ENCODE measurements around the gene LRP1B.

Gene LRP1B

GRCh38 chr2:141437521-141437920, 693.3 kb downstream of the LRP1B start:
- DNase-seq (ENCODE audit: low spot score), result no peak

- DNase-seq (ENCODE audit: low spot score), result no peak
These were observed 707.7 kb downstream of the LRP1B start for GRCh38 chr2:141423124-141423523.

GRCh38 chr2:141417246-141417797, 713.5 kb downstream of the LRP1B start:
- DNase-seq (ENCODE audit: low spot score), result no peak

GRCh38 chr2:141411419-141411818, 719.4 kb downstream of the LRP1B start:
- DNase-seq (ENCODE audit: low spot score), result no peak

GRCh38 chr2:141399270-141399669, 731.5 kb downstream of the LRP1B start:
- DNase-seq (ENCODE audit: low spot score), result peak; percentile 16

- no peak for DNase-seq (ENCODE audit: low spot score)
These were observed 737.6 kb downstream of the LRP1B start for GRCh38 chr2:141393214-141393545.

- no peak for DNase-seq (ENCODE audit: low spot score)
These were observed 738.2 kb downstream of the LRP1B start for GRCh38 chr2:141392517-141393213.

- no peak for DNase-seq (ENCODE audit: low spot score)
These were observed 744.6 kb downstream of the LRP1B start for GRCh38 chr2:141386168-141386567.

- no peak for DNase-seq (ENCODE audit: low spot score)
These were observed 746.1 kb downstream of the LRP1B start for GRCh38 chr2:141384676-141385075.

GRCh38 chr2:141381946-141382345, 748.9 kb downstream of the LRP1B start:
- DNase-seq (ENCODE audit: low spot score), result no peak

- DNase-seq (ENCODE audit: low spot score), result no peak
These were observed 750.5 kb downstream of the LRP1B start for GRCh38 chr2:141380008-141380979.

- DNase-seq (ENCODE audit: low spot score), result no peak
These were observed 766.0 kb downstream of the LRP1B start for GRCh38 chr2:141364821-141365220.

GRCh38 chr2:141362311-141362710, 768.5 kb downstream of the LRP1B start:
- no peak for DNase-seq (ENCODE audit: low spot score)

- DNase-seq (ENCODE audit: low spot score), result no peak
These were observed 782.3 kb downstream of the LRP1B start for GRCh38 chr2:141348481-141348880.

- no peak for DNase-seq (ENCODE audit: low spot score)
These were observed 789.4 kb downstream of the LRP1B start for GRCh38 chr2:141341444-141341843.

- peak; percentile 7 for DNase-seq (ENCODE audit: low spot score)
These were observed 799.7 kb downstream of the LRP1B start for GRCh38 chr2:141331127-141331526.

GRCh38 chr2:141329964-141330363, 800.9 kb downstream of the LRP1B start:
- DNase-seq (ENCODE audit: low spot score), result no peak

- no peak for DNase-seq (ENCODE audit: low spot score)
These were observed 807.2 kb downstream of the LRP1B start for GRCh38 chr2:141323571-141323970.

GRCh38 chr2:141317986-141318385, 812.8 kb downstream of the LRP1B start:
- DNase-seq (ENCODE audit: low spot score), result no peak

- no peak for DNase-seq (ENCODE audit: low spot score)
These were observed 814.2 kb downstream of the LRP1B start for GRCh38 chr2:141316606-141317005.

- no peak for DNase-seq (ENCODE audit: low spot score)
These were observed 814.7 kb downstream of the LRP1B start for GRCh38 chr2:141316103-141316502.

- DNase-seq (ENCODE audit: low spot score), result no peak
These were observed 816.8 kb downstream of the LRP1B start for GRCh38 chr2:141313972-141314371.

- DNase-seq (ENCODE audit: low spot score), result no peak
These were observed 819.4 kb downstream of the LRP1B start for GRCh38 chr2:141311430-141311829.
